ENCODE data around the gene DISC1.

DNA sequence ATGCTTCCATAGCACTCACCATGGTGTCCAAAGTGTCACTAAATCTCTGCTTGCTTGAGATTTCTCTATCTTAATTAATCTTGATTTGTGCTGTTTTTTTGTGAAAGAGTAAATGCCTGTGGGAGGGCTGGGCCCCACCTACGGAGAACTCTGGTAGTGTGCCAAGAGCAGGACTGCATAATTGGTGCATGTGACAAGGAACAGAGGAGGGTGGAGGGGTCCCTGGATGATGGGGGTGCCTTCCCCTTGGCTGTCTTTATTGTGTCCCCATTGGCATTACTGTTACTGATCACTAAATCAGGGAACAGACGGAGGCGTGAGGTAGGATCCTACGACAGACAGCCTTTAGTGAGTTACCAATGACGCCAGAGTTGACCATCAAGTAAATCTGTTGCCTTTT, 223.4 kb downstream of the DISC1 start:
- TF ChIP-seq POLR2AphosphoS5 (IDR thresholded peaks at IDR 0.05) (no peak), POLR2A (IDR thresholded peaks at IDR 0.05) (no peak)
- TF ChIP-seq, protein P1, sequence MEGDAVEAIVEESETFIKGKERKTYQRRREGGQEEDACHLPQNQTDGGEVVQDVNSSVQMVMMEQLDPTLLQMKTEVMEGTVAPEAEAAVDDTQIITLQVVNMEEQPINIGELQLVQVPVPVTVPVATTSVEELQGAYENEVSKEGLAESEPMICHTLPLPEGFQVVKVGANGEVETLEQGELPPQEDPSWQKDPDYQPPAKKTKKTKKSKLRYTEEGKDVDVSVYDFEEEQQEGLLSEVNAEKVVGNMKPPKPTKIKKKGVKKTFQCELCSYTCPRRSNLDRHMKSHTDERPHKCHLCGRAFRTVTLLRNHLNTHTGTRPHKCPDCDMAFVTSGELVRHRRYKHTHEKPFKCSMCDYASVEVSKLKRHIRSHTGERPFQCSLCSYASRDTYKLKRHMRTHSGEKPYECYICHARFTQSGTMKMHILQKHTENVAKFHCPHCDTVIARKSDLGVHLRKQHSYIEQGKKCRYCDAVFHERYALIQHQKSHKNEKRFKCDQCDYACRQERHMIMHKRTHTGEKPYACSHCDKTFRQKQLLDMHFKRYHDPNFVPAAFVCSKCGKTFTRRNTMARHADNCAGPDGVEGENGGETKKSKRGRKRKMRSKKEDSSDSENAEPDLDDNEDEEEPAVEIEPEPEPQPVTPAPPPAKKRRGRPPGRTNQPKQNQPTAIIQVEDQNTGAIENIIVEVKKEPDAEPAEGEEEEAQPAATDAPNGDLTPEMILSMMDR (IDR thresholded peaks at IDR 0.05), result no peak
